ENCODE data around the gene SLC16A9. TPM values are rescaled to one million over a fixed set of nuclear protein-coding genes. Genes with fewer than 3 reads are reported as not detected.

The SLC16A9 gene
- total RNA-seq, 4 donors from 2014 or later, result 0.25 to 2.3 (median 0.77) TPM

GRCh38 chr10:59624136-59624535 is 85.5 kb downstream of the SLC16A9 start:
- ATAC-seq (ENCODE audit: low FRiP score) (no peak), DNase-seq (ENCODE audit: low spot score) (no peak)
- no peak for TF ChIP-seq CTCF (IDR thresholded peaks at IDR 0.05)

GRCh38 chr10:59623133-59624121 is 86.2 kb downstream of the SLC16A9 start:
- no peak for ATAC-seq (ENCODE audit: low FRiP score)
- no peak for TF ChIP-seq CTCF (IDR thresholded peaks at IDR 0.05)
- DNase-seq (ENCODE audit: low spot score), result no peak

- ATAC-seq (ENCODE audit: low FRiP score) (no peak), DNase-seq (ENCODE audit: low spot score) (no peak)
- TF ChIP-seq CTCF (IDR thresholded peaks at IDR 0.05), result no peak
Measured at GRCh38 chr10:59622320-59623132, 87.1 kb downstream of the SLC16A9 start.

GRCh38 chr10:59621771-59622170 is 87.9 kb downstream of the SLC16A9 start:
- DNase-seq (ENCODE audit: low spot score), result no peak
- no peak for TF ChIP-seq CTCF (IDR thresholded peaks at IDR 0.05)
- ATAC-seq (ENCODE audit: low FRiP score), result no peak

GRCh38 chr10:59618666-59619065 is 91.0 kb downstream of the SLC16A9 start:
- DNase-seq (ENCODE audit: low spot score) (no peak), ATAC-seq (ENCODE audit: low FRiP score) (no peak)
- TF ChIP-seq CTCF (IDR thresholded peaks at IDR 0.05), result no peak

- DNase-seq (ENCODE audit: low spot score) (no peak), ATAC-seq (ENCODE audit: low FRiP score) (no peak)
- TF ChIP-seq CTCF (IDR thresholded peaks at IDR 0.05), result no peak
Measured at GRCh38 chr10:59617996-59618395, 91.7 kb downstream of the SLC16A9 start.

All from omental fat pad (tissue), 4 donors.